Hepatocyte (in vitro differentiated cells): ENCODE results near the gene CFHR5. TPM values are rescaled to one million over a fixed set of nuclear protein-coding genes. Genes with fewer than 3 reads are reported as not detected.

Experiments used
- DNase-seq: peaks from one replicate; pipeline ENCODE4 v3.0.0-alpha.2; 2016; ENCODE audit warnings: low spot score
- H2AFZ ChIP-seq: fragments of 200-600 bp; sonication (generic); 2 replicates; pipeline ENCODE4 v1.6.0; 2016; ENCODE audit warnings: antibody characterized with exemption, mild to moderate bottlenecking
- H3K27ac ChIP-seq: fragments of 200-600 bp; sonication (generic); 2 replicates; pipeline ENCODE4 v1.5.1; 2016; ENCODE audit warnings: mild to moderate bottlenecking
- H3K27me3 ChIP-seq: fragments of 200-600 bp; sonication (generic); 2 replicates; pipeline ENCODE4 v1.6.1; 2016
- H3K36me3 ChIP-seq: fragments of 200-600 bp; sonication (generic); replicated peaks from 2 replicates; pipeline ENCODE4 v1.5.1; 2016; ENCODE audit warnings: low read depth; ENCODE audit not compliant: insufficient read depth
- H3K4me1 ChIP-seq: fragments of 200-600 bp; sonication (generic); 2 replicates; pipeline ENCODE4 v1.5.1; 2016; ENCODE audit warnings: mild to moderate bottlenecking, moderate library complexity; ENCODE audit not compliant: insufficient read depth
- H3K4me2 ChIP-seq: fragments of 200-600 bp; sonication (generic); 2 replicates; pipeline ENCODE4 v1.6.0; 2016
- H3K4me3 ChIP-seq: fragments of 200-600 bp; sonication (generic); 2 replicates; pipeline ENCODE4 v1.5.1; 2016; ENCODE audit warnings: mild to moderate bottlenecking
- H3K79me2 ChIP-seq: fragments of 200-600 bp; sonication (generic); 2 replicates; pipeline ENCODE4 v1.6.0; 2017; ENCODE audit warnings: mild to moderate bottlenecking
- H3K9me2 ChIP-seq: fragments of 200-600 bp; sonication (generic); replicated peaks from 2 replicates; pipeline ENCODE4 v1.6.0; 2017; ENCODE audit warnings: mild to moderate bottlenecking; ENCODE audit not compliant: insufficient read depth
- H3K9me3 ChIP-seq: fragments of 200-600 bp; sonication (generic); 2 replicates; pipeline ENCODE4 v1.5.1; 2016; ENCODE audit warnings: low read depth, mild to moderate bottlenecking
- H4K20me1 ChIP-seq: fragments of 200-600 bp; sonication (generic); 2 replicates; pipeline ENCODE4 v1.6.0; 2016; ENCODE audit warnings: mild to moderate bottlenecking; ENCODE audit not compliant: insufficient read depth, poor library complexity, severe bottlenecking
- CTCF ChIP-seq: fragments of 200-600 bp; sonication (generic); IDR thresholded peaks from 2 replicates; pipeline ENCODE4 v1.5.1; 2016; ENCODE audit warnings: antibody characterized with exemption, mild to moderate bottlenecking; ENCODE audit not compliant: poor library complexity
- EZH2 ChIP-seq: fragments of 200-600 bp; sonication (generic); IDR thresholded peaks from 2 replicates; pipeline ENCODE4 v1.6.1; 2016; ENCODE audit warnings: antibody characterized with exemption, mild to moderate bottlenecking, borderline replicate concordance
- EZH2phosphoT487 ChIP-seq: fragments of 200-600 bp; sonication (generic); IDR thresholded peaks from one replicate; pipeline ENCODE4 v1.6.1; 2018; ENCODE audit warnings: antibody characterized with exemption, mild to moderate bottlenecking, low read depth, moderate library complexity; ENCODE audit not compliant: unreplicated experiment, severe bottlenecking
- WGBS: methylation state at CpG from one replicate; pipeline ENCODE4 v1.1.6; 2016; ENCODE audit warnings: low lambda C conversion rate; ENCODE audit errors: missing lambda C conversion rate; 5-methylcytosine and 5-hydroxymethylcytosine counted together
- polyA plus RNA-seq: library from polyadenylated mRNA; unstranded; fragments of >200 nt; fragmentation: Nextera tagmentation; extraction: Ambion mirVana; gene quantifications from 2 replicates; pipeline ENCODE4 v1.2.1, GENCODE V29; 2016
- total RNA-seq: library from RNA; depleted of rRNA; stranded (reverse); fragments of >200 nt; gene quantifications from 2 replicates; pipeline ENCODE4 v1.2.3, GENCODE V29; 2014

Gene CFHR5
- total and polyA plus RNA-seq, 2 experiments from 2014 or later = 0.36 to 0.77 TPM

GRCh38 chr1:197016751-197017150 is 39.4 kb downstream of the CFHR5 start:
- Histone ChIP-seq H3K4me2 (no peak overlapping the region), H3K27ac (no peak overlapping the region), H2AFZ (no peak overlapping the region), H3K79me2 (no peaks in the 10 kb centered on the region), H3K4me1 (no peaks in the 10 kb centered on the region), H4K20me1 (no peaks in the 10 kb centered on the region), H3K9me2 (no peaks in the 10 kb centered on the region), H3K4me3 (no peak overlapping the region), H3K9me3 (no peaks in the 10 kb centered on the region), H3K27me3 (no peaks in the 10 kb centered on the region), H3K36me3 (no peaks in the 10 kb centered on the region)
- no peak for DNase-seq
- 84% methylated on average over 1 of the region's 1 CpG for WGBS
- TF ChIP-seq EZH2 (no peak), CTCF (no peak), EZH2phosphoT487 (no peak)

GRCh38 chr1:197017558-197018146 is 40.3 kb downstream of the CFHR5 start:
- TF ChIP-seq EZH2phosphoT487 (no peak), CTCF (no peak), EZH2 (no peak)
- Histone ChIP-seq H3K4me1 (no peaks in the 10 kb centered on the region), H3K9me3 (no peaks in the 10 kb centered on the region), H2AFZ (no peak overlapping the region), H3K27ac (no peak overlapping the region), H3K4me2 (no peak overlapping the region), H3K9me2 (no peaks in the 10 kb centered on the region), H4K20me1 (no peaks in the 10 kb centered on the region), H3K4me3 (no peak overlapping the region), H3K36me3 (no peaks in the 10 kb centered on the region), H3K27me3 (no peaks in the 10 kb centered on the region), H3K79me2 (no peaks in the 10 kb centered on the region)
- no peak for DNase-seq
- WGBS = 94% methylated on average over 8 of the region's 8 CpGs

GRCh38 chr1:197021716-197022115 is 44.4 kb downstream of the CFHR5 start:
- WGBS = 56% methylated on average over 4 of the region's 4 CpGs
- no peak for DNase-seq
- no peak overlapping the region for H3K27ac ChIP-seq
- H3K4me1 ChIP-seq = no peaks in the 10 kb centered on the region
- no peaks in the 10 kb centered on the region for H3K36me3 ChIP-seq
- H3K9me2 ChIP-seq = no peaks in the 10 kb centered on the region
- H2AFZ ChIP-seq = no peak overlapping the region
- no peaks in the 10 kb centered on the region for H3K79me2 ChIP-seq
- no peaks in the 10 kb centered on the region for H3K9me3 ChIP-seq
- no peak overlapping the region for H3K4me3 ChIP-seq
- TF ChIP-seq CTCF = no peak
- TF ChIP-seq EZH2 = no peak
- no peak for TF ChIP-seq EZH2phosphoT487
- H4K20me1 ChIP-seq = no peaks in the 10 kb centered on the region
- no peaks in the 10 kb centered on the region for H3K27me3 ChIP-seq
- no peak overlapping the region for H3K4me2 ChIP-seq

GRCh38 chr1:197024460-197024859 is 47.1 kb downstream of the CFHR5 start:
- H3K4me1 ChIP-seq = no peaks in the 10 kb centered on the region
- no peaks in the 10 kb centered on the region for H4K20me1 ChIP-seq
- no peaks in the 10 kb centered on the region for H3K9me2 ChIP-seq
- no peak overlapping the region for H3K4me3 ChIP-seq
- no peak overlapping the region for H3K4me2 ChIP-seq
- 50% methylated on average over 1 of the region's 1 CpG for WGBS
- DNase-seq = no peak
- H3K79me2 ChIP-seq = no peaks in the 10 kb centered on the region
- TF ChIP-seq EZH2 = no peak
- TF ChIP-seq CTCF = no peak
- no peak for TF ChIP-seq EZH2phosphoT487
- no peaks in the 10 kb centered on the region for H3K9me3 ChIP-seq
- no peaks in the 10 kb centered on the region for H3K36me3 ChIP-seq
- H2AFZ ChIP-seq = no peak overlapping the region
- H3K27ac ChIP-seq = no peak overlapping the region
- H3K27me3 ChIP-seq = no peaks in the 10 kb centered on the region
